Testis (tissue), 2 donors: ENCODE results near the gene GNB1L.

Experiments
- POLR2A ChIP-seq: fragments of 450-650 bp; IDR thresholded peaks from one replicate; pipeline ENCODE4 v1.6.1; 2017; ENCODE audit warnings: antibody characterized with exemption, mild to moderate bottlenecking, moderate library complexity
- TF ChIP-seq, protein P1 (sequence below), 3 experiments: fragments of 450-650 bp in 2 of 3; fragments of 200-600 bp in 1 of 3; sonication (generic) in 1 of 3; IDR thresholded peaks; one replicate each; pipeline ENCODE4 v1.5.1; 2016 to 2019; ENCODE audit warnings: antibody characterized with exemption in 3 of 3, mild to moderate bottlenecking in 2 of 3, moderate library complexity in 1 of 3

GRCh38 chr22:19800761-19801244 lies 53.9 kb downstream of the GNB1L start:
- TF ChIP-seq, protein P1, sequence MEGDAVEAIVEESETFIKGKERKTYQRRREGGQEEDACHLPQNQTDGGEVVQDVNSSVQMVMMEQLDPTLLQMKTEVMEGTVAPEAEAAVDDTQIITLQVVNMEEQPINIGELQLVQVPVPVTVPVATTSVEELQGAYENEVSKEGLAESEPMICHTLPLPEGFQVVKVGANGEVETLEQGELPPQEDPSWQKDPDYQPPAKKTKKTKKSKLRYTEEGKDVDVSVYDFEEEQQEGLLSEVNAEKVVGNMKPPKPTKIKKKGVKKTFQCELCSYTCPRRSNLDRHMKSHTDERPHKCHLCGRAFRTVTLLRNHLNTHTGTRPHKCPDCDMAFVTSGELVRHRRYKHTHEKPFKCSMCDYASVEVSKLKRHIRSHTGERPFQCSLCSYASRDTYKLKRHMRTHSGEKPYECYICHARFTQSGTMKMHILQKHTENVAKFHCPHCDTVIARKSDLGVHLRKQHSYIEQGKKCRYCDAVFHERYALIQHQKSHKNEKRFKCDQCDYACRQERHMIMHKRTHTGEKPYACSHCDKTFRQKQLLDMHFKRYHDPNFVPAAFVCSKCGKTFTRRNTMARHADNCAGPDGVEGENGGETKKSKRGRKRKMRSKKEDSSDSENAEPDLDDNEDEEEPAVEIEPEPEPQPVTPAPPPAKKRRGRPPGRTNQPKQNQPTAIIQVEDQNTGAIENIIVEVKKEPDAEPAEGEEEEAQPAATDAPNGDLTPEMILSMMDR (IDR thresholded peaks at IDR 0.05): no peak
- TF ChIP-seq POLR2A: no peak
